Measurements from ENCODE around the gene SINHCAF.
"Not testable (repeated sequence)": the region's sequence is repeated elsewhere in the genome, so short reads cannot be mapped to it uniquely, and the experiment has no call there.

Gene SINHCAF

DNA sequence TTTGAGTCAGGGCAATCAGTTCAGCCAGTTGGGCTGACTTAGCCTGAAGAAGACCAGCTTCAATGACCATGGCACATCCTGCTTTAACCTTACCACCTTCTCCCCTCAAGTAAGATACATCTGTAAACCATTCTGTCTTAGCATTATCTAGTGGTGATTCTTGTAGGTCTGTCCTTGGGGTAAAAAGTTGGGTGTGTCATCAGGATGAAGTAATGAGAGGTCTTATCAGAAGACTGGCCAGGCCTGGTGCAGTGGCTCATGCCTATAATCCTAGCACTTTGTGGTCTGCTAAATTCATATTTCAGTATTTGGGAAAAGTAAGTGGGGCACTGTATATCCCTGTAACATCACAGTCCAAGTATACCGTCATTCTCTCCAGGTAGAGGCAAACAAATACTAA is 19.1 kb downstream of the SINHCAF start:
- no peak for FAIRE-seq

DNA sequence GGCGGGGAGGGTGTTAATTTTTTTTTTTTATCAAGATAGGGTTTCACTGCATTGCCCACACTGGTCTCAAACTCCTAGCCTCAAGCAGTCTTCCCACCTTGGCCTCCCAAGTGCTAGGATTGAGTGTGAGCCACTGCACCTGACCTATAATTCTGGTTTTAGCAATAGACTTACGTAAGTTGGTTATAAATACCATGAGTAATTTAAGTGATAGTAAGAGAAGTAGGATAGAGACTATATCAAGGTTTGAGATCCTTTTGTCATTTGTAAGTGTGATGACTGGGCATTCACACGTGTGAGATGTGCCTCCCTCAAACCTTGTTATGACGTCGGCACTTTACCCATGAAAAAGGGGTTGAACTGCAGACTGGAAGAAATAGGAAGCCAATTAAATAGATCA is 22.5 kb downstream of the SINHCAF start:
- FAIRE-seq, result no peak

DNA sequence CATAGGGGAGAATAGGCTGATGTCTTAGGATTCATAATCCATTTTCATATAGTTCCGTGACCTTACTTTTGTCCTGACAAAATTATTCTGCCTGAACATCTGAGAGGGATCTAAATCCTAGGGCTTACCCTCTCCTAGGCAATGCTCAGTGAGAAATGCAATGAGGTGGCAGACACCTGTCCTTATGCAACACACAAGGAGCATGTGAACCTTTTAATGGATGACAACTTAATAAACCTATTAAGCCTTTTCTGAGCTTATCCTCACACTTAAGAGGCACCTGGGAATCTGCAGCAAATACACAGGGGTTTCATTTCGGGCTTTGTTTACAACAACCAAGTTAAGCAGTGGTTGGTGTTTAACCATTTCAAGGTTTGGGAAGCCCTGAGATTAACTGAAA is 24.6 kb downstream of the SINHCAF start:
- FAIRE-seq, result no peak

DNA sequence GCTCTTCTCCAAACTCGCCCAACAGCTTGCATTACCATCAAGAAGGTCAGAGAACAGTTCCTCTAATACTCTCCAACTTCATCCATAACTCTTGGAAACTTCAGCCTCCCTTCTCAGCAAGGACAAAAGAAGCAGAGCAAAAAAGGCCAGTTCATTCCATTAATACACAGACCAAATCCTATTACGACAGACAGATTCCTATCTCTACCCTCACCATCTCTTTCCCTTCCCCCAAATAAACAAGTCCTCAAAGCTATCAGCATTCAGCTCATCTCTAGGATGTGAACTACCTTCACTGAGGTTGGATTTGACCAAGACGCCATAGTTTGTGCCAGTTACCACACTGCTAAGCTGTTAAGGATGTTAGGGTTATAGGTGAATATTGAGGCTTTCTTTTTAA is 25.2 kb downstream of the SINHCAF start:
- no peak for FAIRE-seq

DNA sequence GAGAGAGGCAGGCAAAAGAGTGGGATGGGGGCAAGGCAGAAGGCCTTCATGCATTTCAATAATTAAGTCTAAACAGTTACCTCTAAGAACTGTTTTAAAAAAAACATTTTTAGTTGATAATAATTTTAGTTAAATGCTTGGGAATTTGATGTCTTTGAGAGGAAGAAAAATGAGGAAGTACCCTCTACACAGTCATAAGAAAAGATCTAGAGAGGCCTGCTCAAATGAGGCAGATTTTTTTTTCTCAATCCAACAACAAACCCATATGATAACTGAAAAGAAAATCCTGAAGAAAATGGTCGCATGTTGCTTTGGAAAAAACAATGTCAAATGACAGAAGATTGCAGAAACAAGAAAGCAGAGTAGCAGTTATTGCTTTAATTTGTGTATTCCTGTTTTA is 25.6 kb downstream of the SINHCAF start:
- no peak for FAIRE-seq

DNA sequence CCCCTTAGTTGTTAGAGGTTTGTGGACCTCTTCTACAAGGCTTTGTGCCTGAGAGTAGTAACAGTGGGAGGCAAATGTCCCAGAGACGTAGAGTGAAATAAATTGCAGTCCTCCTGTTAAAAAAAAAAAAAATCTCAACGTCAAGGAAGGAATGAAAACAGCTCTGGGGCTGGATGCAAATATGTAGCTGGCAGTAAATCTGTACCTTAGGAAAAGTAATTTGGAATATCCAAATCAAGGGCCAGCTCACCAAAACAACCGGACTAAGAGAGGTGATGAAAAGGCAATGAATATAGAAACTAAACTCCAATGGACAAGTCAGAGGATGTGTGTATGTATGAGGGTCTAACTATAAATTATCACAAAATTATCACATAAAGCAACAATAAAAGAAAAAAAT is 27.0 kb downstream of the SINHCAF start:
- no peak for FAIRE-seq

DNA sequence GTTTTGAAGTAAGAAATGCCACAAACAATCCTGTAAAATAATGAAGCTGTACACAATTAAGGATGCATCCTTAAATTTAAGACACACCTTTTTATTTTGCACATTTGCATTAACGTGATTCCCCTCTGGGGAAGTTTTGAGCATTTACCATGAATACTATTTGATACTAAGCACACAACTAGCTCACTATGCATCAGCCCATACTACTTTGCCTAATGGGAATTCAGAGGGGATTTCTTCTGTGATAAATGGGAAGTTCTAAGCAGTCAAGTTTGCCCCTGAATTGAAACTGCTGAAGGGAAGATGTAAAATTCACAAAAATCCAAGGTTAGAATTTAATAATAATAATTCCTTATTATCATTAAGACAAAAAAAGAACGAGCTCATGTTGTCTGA is 27.4 kb downstream of the SINHCAF start:
- no peak for FAIRE-seq

DNA sequence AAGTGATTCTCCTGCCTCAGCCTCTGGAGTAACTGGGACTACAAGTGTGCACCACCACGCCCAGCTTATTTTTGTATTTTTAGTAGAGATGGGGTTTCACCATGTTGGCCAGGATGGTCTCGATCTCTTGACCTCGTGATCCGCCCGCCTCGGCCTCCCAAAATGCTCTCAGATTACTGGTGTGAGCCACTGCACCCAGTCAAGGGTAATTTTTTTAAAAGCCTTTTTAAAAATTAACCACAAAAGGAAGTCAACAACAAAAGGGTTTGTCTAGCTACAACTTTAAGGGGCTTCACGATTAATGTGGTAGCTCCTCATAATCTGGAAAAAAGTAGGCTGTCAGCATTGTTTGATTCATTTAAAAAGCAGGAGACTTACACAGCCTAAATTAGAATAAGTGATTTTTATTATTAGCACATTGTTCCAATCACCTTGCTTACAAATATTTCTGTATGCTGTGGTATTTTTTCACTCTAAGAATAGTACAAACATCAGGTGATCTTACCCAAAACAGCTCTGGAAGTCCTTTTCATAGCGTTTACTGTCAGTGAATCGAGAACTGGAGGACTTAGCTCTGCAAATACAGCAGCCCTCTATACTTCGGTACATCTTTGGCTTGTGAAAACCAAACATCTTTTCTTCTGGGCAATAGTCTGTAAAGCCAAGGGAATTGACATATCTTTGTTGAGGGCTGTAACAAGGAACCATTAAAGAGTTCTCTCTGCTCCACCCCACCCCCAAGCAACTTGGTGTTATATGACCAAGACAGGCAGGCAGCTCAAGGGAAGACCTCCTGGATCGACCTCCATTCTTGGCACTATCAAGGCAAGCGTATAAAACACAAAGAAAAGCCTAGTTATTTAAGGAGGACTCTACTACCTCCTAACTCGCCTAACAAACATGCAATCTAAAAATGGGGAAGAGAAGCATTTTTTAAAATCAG is 28.1 kb downstream of the SINHCAF start:
- no peak for FAIRE-seq

DNA sequence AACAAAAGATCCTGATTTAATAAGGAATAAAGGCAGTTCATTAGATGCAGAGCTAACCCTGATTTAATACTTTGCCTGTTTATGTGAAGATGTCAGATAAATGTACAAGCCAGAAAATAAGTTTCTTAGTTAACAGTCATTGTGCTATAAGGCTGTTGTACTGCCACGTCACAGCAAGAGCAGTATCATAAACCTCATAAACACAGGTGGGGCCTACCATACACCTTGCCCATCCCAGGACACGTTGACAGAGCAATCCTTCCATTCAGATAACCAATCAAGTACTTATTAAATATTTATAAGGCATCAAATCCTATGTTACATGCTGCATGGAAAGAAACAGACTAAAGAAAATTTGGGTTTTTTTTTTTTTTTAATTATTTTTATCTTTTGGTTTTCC is 36.5 kb downstream of the SINHCAF start:
- FAIRE-seq, result no peak

DNA sequence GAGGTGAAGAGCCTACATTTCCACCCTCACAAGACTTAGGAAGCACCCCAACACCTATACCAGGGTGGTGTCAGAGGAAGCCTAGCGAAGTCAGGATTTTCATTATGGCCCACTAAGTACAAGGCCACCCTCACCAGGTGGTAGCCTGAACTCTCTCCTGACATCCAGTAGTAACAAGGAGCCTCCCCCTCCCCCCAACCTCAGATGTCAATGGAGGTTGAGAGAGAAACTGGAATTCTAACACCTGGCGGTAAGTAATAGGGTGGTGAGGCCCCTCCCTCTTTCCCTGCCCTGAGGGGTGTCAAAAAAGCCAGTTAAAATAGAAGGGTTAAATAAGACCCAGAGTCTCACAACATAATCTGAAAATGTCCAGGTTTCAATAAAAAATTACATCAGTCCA is 37.6 kb downstream of the SINHCAF start:
- no peak for FAIRE-seq

DNA sequence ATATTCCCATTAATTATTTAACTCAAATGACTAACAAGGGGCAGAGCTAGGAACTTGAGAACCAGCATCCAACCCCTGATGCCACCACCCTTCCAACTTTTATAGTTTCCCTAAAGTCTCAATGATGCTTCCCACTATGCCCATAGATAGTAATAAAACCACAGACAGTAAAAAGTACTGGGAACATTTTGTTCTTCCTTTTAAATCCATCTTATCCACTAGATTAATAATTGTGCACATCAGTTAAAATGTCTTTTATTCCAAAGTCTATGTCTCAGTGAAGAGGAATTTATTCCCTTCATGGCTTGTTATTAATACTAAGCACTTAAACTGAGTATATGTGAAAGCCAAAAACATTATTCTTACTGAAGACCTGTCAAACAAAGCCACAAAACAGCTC is 45.8 kb downstream of the SINHCAF start:
- FAIRE-seq, result no peak

DNA sequence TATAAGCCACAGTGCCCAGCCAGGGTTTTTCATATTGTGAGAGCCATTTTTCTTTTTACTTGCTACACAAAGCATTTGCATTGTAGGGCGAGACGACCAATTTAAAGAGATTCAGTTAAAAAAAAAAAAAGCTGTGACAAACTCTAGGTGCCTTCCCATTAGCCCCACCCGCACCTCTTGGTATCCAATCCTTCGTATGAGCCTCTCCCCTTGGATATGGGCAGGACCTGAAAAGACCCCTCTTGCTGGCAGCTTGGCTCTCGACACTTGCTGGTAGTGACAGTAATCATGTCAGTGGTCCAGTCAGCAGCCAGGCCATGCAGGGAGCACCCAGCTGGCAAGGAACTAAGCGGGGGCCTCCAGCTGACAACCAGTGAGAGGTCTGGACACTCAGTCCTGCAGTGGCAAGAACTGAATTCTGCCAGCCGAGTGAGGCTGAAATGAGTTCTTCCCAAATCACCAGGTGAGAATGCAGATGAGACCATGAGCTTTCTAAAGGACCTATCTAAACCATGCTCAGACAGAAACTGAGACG is 46.5 kb downstream of the SINHCAF start:
- no peak for FAIRE-seq

DNA sequence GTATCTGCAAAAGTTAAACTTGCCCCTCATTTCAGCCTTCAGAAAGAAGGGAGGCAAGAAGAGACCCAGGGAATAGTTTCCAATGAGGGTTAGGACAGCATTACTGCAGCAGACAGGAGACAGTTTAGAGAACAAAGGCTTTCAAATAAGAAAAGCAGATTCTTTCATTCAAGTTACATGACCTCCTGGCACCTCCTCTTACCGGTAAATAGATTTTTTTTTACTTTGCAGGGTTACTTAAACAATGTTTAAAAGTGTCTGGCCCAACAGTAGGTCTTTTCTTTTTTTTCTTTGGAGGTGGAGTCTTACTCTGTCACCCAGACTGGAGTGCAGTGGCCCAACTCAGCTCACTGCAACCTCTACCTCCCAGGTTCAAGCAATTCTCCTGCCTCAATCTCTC is 47.1 kb downstream of the SINHCAF start:
- FAIRE-seq, result no peak

DNA sequence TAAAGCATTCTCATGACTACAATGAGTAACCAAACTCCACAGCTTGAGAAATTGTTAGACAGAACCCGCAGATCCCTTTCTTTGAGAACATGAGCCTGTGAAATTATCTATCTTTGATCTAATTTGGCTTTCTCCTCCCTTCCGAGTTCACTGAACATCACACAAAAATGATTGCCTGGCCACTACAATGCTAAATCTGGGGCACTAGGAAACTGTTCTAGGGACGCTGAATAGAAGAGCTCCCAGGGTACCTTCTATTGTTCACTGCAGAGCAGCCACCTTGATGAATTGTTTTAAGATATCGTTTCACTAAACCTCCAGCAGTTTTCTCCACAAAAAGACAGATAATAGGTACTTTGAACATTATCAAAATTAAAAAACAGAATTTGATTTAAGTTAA is 47.5 kb downstream of the SINHCAF start:
- no peak for FAIRE-seq

DNA sequence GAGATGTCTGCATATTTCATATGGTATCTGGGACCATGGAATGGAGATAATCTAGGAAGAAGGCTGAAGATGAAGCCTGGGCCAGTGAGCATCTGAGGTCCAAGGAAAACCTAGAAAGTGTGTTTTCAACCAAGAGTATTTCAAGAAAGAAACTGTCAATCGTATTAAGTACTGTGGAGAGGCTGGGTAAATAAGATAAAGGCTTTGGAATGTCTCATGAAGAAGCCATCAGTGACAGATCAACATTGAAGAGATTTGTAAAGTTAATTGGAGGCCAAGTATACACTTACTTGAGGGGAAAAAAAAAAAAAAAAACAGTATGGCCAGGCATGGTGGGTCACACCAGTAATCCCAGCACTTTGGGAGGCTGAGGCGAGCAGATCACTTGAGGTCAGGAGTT is 48.9 kb downstream of the SINHCAF start:
- no peak for FAIRE-seq

DNA sequence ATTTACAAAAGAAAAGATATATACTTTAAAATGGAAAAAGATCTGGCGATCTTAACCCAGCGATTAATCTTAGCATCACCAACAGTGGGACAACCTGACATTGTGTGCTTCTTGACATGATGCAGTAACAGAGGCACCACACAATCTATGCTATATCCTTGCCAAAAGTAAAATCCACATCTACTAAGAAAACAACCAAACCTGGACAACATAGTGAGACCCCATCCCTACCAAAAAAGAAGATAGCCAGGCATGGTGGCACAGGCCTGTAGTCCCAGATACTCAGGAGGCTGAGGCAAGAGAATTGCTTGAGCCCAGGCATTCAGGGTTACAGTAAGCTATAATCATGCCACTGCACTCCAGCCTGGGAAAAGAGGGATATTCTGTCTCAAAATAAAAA is 50.5 kb downstream of the SINHCAF start:
- FAIRE-seq, result no peak

DNA sequence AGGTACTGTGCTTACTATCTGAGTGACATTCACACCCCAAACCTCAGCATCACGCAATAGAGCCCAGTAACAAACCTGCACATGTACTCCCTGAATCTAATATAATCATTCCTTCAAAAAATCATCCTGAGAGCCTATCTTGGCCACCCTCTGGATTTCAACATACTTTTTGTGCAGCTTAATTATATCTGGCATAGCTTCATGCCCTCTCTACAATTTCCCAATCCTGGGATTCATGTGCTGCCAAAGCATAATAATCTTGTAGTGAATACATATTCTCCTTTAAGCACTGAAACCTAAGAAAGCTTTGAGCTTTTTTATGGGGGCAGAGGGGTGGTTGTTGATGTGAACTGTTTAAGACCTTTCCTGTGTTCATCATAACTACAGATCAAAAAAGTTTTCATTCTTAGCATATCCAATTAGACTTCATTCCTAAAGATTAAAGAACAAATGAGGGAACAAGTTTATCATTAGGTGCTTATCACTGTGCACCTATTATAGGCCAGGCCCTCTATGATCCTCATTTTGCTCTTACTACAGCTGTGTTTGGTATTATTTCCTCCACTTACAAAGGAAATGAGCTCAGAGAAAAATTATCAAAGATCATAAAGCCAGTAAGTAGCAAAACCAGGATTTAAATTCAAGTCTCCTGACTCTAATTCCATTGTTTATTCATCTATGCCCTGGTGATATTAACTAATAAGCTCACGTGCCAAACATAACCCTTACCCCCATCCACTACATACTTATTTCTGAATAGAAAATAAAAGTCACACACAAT is 51.2 kb downstream of the SINHCAF start:
- no peak for FAIRE-seq

DNA sequence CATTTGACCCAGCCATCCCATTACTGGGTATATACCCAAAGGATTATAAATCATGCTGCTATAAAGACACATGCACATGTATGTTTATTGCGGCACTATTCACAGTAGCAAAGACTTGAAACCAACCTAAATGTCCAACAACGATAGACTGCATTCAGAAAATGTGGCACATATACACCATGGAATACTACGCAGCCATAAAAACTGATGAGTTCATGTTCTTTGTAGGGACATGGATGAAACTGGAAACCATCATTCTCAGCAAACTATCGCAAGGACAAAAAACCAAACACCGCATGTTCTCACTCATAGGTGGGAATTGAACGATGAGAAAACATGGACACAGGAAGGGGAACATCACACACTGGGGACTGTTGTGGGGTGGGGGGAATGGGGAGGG is 52.2 kb downstream of the SINHCAF start:
- not testable (repeated sequence) for FAIRE-seq

DNA sequence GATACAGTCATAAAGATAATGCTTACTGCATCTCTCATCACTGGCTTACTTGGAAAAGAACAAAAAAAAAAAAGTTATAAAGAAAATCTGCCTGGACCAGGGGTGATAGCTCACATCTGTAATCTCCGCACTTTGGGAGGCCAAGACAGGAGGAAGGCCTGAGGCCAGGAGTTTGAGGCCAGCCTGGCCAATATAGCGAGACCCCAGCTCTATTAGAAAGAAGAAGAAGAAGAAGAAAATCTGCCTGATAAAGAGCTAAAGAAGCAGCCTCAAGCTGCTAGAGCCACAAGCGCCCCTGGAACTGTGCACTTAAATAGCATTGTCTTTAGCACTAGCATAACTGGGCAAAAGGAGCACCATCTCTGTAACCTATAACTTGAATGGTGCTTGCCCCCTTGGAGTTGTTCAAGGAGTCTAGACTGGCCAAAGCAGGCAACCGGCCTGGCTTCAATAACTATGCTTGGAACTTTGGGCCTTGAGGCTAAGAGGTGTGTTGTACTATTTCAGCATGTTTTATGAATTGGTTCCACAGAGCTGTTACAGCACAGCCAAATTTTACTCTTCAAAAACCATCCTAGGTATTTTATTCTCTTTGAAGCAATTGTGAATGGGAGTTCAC is 53.2 kb downstream of the SINHCAF start:
- no peak for FAIRE-seq

DNA sequence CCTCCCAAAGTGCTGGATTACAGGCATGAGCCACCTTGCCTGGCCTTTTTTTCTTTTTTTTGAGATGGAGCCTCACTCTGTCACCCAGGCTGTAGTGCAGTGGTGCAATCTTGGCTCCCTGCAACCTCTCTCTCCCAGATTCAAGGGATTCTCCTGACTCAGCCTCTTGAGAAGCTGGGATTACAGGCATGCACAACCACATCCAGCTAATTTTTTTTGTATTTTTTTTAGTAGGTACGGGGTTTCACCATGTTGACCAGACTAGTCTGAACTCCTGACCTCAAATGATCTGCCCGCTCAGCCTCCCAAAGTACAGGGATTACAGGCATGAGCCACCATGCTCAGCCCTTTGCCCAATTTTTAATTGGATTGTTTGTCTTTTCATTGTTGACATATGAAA is 58.0 kb downstream of the SINHCAF start:
- FAIRE-seq, result no peak

DNA sequence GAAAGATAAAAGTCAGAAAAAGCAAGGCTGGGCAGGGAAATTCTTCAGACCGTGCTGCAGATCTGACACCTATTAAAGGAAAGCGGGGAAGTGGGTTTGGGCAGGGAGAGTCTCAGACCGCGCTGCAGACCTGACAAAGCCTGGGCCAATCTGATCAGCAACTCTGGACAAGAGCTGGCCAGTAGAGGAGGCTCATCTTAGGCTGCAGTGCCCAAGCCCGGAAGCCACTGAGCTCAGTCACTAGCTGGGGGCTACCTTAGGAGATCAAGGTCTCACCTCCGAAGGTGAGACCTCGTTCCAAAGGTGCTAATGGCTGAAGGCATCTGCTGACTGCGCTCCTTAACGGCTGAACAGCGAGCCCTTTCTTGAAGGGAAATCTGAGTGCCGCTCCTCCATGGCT is 60.2 kb downstream of the SINHCAF start:
- FAIRE-seq, result no peak

DNA sequence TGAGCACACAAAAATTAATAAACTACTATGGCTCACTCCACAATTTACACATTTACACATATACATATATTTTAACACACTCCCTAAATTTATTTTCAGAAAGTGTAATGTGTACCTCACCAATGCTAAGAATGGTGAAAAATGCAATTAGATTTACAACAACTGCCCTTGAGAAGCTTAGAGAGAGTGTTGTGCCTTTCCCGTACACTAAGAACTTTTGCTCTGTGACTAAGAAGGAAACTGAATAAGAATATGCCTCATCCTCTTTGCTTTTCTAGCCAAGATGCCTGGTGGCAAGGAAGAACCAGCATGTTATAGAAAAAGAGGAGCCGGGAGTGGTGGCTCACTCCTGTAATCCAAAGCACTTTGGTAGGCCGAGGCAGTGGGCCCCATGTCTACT is 62.3 kb downstream of the SINHCAF start:
- FAIRE-seq, result no peak

DNA sequence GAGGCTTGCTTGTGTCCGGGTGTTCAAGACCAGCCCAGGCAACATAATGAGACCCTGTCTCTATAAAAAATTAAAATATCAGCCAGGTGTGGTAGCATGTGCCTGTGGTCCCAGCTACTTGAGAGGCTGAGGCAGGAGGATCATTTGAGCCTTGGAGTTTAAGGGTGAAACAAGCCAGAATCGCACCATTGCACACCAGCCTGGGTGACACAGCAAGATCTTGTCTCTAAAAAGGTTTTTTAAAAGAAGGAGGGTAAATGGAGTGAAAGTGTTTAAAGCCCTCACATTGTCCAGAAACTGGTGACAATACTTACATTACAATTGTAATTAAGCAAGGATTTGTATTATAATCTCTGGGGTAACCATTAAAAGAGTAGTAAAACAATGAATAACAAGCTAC is 64.2 kb downstream of the SINHCAF start:
- no peak for FAIRE-seq

Measured in colon (tissue), 2 donors.